Measurements from ENCODE around the gene COL19A1.

The COL19A1 gene

DNA sequence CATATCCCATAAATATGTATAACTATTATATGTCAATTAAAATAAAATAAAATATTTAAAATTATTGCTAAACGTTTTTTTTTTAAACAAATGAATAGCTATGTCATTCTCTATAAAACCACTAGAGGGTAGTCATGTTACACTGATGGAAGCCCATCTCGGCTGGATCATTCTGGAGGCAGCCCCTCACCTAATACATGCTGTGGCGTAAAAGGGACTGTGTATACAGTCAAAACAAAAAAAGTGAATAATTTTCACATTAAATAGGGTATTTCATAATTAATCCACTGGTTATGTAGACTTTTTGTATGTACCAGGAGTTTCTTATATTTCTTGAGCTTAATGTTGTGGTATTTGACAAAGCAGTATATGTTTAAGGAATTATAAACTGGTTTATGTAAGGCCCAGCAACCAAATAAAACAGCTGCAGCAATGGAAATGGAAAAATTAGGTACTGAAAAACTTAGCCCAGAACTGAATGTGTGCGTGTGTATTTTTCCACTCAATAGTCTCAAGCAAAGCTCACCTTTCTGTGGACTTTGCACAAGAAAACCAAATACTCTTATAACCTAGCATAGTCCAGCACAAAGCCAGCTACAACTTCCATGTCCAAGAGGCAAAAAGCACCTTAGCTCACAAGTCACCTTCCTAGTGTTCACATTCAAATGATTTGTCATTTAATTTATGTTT is 354.8 kb downstream of the COL19A1 start:
- Mint-ChIP-seq H3K4me1 (ENCODE audit: low read depth) (no peaks in the 10 kb centered on the region), H3K9me3 (ENCODE audit: low read depth) (no peaks in the 10 kb centered on the region), H3K36me3 (no peaks in the 10 kb centered on the region), H3K4me3 (no peak overlapping the region), H3K27me3 (peaks cover 5% of the 10 kb centered on the region), H3K27ac (no peak overlapping the region)

GRCh38 chr6:70221715-70222438 is 355.5 kb downstream of the COL19A1 start:
- peaks cover 5% of the 10 kb centered on the region for H3K27me3 Mint-ChIP-seq
- H3K36me3 Mint-ChIP-seq = no peaks in the 10 kb centered on the region
- H3K4me3 Mint-ChIP-seq = no peak overlapping the region
- no peaks in the 10 kb centered on the region for H3K4me1 Mint-ChIP-seq (ENCODE audit: low read depth)
- H3K9me3 Mint-ChIP-seq (ENCODE audit: low read depth) = no peaks in the 10 kb centered on the region
- no peak overlapping the region for H3K27ac Mint-ChIP-seq

DNA sequence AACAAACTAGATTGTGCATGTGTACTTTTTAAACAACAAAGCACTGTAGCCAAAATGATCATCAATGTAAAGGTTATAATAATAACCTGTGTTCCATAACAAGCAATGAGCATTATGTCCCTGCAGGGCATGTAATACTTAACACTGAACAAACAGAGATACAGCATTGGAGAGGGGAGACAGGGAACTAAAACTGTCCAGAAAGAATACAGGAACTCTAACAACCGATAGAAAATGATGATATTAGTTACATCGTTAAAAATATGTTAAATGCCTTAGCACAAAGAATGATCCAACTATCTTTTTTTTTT is 356.0 kb downstream of the COL19A1 start:
- Mint-ChIP-seq H3K4me1 (ENCODE audit: low read depth) (no peaks in the 10 kb centered on the region), H3K36me3 (no peaks in the 10 kb centered on the region), H3K27ac (no peak overlapping the region), H3K27me3 (peaks cover 5% of the 10 kb centered on the region), H3K9me3 (ENCODE audit: low read depth) (no peaks in the 10 kb centered on the region), H3K4me3 (no peak overlapping the region)

GRCh38 chr6:70225055-70225454 is 358.7 kb downstream of the COL19A1 start:
- no peak overlapping the region for H3K27ac Mint-ChIP-seq
- H3K4me1 Mint-ChIP-seq (ENCODE audit: low read depth) = no peaks in the 10 kb centered on the region
- no peaks in the 10 kb centered on the region for H3K9me3 Mint-ChIP-seq (ENCODE audit: low read depth)
- peaks cover 3% of the 10 kb centered on the region for H3K27me3 Mint-ChIP-seq
- no peaks in the 10 kb centered on the region for H3K36me3 Mint-ChIP-seq
- no peak overlapping the region for H3K4me3 Mint-ChIP-seq

- H3K27ac Mint-ChIP-seq = no peak overlapping the region
- H3K4me1 Mint-ChIP-seq (ENCODE audit: low read depth) = no peaks in the 10 kb centered on the region
- no peaks in the 10 kb centered on the region for H3K36me3 Mint-ChIP-seq
Observed at GRCh38 chr6:70231311-70231710, 365.0 kb downstream of the COL19A1 start.

DNA sequence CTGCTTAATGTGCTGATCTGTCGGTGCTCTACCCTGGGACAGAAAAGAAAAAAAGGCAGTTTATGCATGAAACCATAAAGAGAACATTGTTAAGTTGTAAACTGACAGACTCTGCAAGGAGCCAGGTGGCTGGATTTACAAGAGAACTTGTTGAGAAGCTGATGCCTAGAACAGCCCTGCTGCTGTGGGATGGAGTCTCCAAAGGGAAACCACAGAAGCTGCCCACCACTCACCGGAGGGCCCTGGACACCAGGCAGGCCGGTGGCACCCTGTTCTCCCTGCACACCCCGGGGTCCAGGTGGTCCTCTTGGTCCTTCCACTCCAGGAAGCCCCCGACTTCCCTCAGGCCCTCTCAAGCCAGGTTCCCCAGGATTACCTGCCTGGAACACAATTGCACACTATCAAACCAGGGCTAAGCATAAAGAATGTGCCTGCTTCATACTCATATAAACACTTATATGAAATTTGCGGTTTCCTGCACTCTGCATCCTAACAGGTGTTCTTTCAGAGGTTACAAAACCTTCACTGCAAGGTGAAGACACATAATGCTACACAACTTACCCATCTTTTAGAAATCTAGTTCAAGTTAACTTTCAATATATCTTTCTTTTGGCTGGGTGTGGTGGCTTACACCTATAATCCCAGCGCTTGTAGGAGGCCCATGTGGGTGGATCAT is 368.3 kb downstream of the COL19A1 start:
- no peaks in the 10 kb centered on the region for H3K36me3 Mint-ChIP-seq
- peaks cover 10% of the 10 kb centered on the region for H3K27me3 Mint-ChIP-seq
- no peaks in the 10 kb centered on the region for H3K9me3 Mint-ChIP-seq (ENCODE audit: low read depth)
- no peaks in the 10 kb centered on the region for H3K4me1 Mint-ChIP-seq (ENCODE audit: low read depth)
- H3K4me3 Mint-ChIP-seq = no peak overlapping the region
- no peak overlapping the region for H3K27ac Mint-ChIP-seq

More at GRCh38 chr6:70231311-70231710, 365.0 kb downstream of the COL19A1 start:
- Mint-ChIP-seq H3K4me3 (no peak overlapping the region), H3K9me3 (ENCODE audit: low read depth) (no peaks in the 10 kb centered on the region), H3K27me3 (no peaks in the 10 kb centered on the region)

DNA sequence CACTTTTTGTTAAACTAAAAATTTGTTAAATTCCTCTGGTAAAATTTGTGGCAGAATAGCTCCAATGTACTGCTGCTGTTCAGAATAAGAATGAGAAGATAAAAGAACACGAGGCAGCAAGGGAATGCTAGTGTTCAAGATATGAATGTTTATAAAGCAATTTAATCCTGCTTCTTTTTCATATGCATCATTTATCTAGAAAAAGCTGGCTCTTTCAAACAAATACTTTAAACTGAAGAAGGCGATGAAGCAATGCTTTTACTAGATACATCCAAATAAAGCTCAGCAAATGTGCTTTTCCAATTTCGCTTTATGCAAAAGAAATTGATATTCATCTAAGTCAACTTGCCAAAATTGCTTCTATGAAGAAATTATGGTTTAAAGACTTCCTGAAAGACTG is 370.0 kb downstream of the COL19A1 start:
- no peak overlapping the region for H3K27ac Mint-ChIP-seq
- H3K4me3 Mint-ChIP-seq = no peak overlapping the region
- no peaks in the 10 kb centered on the region for H3K4me1 Mint-ChIP-seq (ENCODE audit: low read depth)
- peaks cover 10% of the 10 kb centered on the region for H3K27me3 Mint-ChIP-seq
- H3K36me3 Mint-ChIP-seq = no peaks in the 10 kb centered on the region
- H3K9me3 Mint-ChIP-seq (ENCODE audit: low read depth) = no peaks in the 10 kb centered on the region

- Mint-ChIP-seq H3K4me1 (ENCODE audit: low read depth) (no peaks in the 10 kb centered on the region), H3K36me3 (no peaks in the 10 kb centered on the region), H3K27ac (no peak overlapping the region), H3K9me3 (ENCODE audit: low read depth) (no peaks in the 10 kb centered on the region), H3K27me3 (peaks cover 12% of the 10 kb centered on the region), H3K4me3 (no peak overlapping the region)
Observed at GRCh38 chr6:70241031-70241430, 374.7 kb downstream of the COL19A1 start.

DNA sequence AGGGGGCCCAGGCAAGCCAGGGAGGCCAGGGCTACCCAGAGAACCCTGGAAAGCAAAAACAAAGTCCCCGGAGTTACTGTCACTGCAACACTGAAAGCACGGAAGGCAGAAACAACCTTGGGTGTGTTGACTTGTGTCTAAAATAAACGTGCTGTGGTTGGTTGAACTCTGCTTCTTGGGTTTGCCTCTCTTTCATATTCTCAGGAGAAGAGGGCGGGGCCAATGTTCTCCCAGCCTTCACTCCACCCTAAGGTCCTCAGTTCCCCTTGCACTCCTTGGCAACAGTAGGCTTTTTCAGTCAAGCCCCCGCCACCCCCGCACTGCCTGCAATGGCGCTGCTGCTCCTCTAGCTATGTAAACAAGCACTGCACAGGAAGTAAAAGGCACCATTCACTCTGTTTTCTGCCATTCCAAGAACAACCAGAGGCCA is 375.6 kb downstream of the COL19A1 start:
- H3K27ac Mint-ChIP-seq = no peak overlapping the region
- H3K4me3 Mint-ChIP-seq = no peak overlapping the region
- H3K36me3 Mint-ChIP-seq = no peaks in the 10 kb centered on the region
- no peaks in the 10 kb centered on the region for H3K4me1 Mint-ChIP-seq (ENCODE audit: low read depth)
- no peaks in the 10 kb centered on the region for H3K9me3 Mint-ChIP-seq (ENCODE audit: low read depth)
- peaks cover 10% of the 10 kb centered on the region for H3K27me3 Mint-ChIP-seq

DNA sequence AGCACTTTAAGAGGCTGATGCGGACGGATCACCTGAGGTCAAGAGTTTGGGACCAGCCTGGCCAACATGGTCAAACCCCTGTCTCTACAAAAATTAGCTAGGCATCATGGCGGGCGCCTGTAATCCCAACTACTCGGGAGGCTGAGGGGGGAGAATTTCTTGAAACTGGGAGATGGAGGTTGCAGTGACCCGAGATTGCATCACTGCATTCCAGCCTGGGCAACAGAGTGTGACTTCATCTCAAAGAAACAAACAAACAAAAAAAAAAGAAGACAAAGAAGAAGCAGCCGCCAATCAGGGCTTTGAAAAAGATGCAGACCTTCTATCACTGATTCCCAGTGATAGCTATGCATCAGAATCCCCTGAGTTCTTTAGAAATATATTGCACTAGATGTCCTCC is 379.8 kb downstream of the COL19A1 start:
- no peaks in the 10 kb centered on the region for H3K4me1 Mint-ChIP-seq (ENCODE audit: low read depth)
- no peaks in the 10 kb centered on the region for H3K9me3 Mint-ChIP-seq (ENCODE audit: low read depth)
- H3K27me3 Mint-ChIP-seq = peaks cover 4% of the 10 kb centered on the region
- no peak overlapping the region for H3K27ac Mint-ChIP-seq
- no peak overlapping the region for H3K4me3 Mint-ChIP-seq
- no peaks in the 10 kb centered on the region for H3K36me3 Mint-ChIP-seq

DNA sequence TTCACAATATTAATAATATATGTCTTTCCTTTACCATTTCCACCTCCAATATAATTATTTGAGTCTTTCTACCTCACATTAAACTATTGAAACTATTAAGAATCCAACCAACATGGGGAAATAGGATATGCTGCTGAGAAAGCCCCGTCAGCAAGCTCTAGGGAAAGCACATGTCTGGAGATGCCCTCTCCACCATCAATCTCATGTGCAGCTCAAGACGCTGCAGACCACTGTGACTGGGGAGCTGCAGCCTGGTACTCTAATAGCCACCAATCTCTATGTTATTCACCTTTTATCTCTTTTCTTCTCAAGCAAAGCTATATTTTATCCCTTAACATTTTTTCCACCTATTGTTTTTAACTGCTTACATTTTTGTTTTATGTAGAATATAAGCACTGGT is 386.2 kb downstream of the COL19A1 start:
- Mint-ChIP-seq H3K9me3 (ENCODE audit: low read depth) (no peaks in the 10 kb centered on the region), H3K4me1 (ENCODE audit: low read depth) (no peaks in the 10 kb centered on the region), H3K36me3 (no peaks in the 10 kb centered on the region)

DNA sequence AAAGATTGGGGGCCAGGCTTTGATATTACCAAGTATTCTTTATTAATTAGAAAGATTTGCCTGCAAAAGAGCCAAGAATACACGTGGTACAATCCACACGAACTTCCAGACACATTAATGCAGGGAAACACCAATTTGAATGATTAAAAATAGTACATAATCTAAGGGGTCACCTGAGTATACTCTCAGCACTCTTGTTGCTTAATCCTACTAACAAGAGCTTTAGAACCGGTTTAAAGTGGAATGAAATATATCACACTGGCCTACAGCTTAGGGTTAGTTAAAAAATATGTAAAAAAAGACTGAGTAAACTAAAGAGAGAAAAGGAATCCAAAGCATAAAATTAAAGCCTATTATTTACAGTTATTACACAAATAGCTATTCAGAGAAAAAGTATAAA is 387.6 kb downstream of the COL19A1 start:
- Mint-ChIP-seq H3K4me3 (no peak overlapping the region), H3K9me3 (ENCODE audit: low read depth) (no peaks in the 10 kb centered on the region), H3K27me3 (peaks cover 2% of the 10 kb centered on the region), H3K27ac (no peak overlapping the region), H3K36me3 (no peaks in the 10 kb centered on the region), H3K4me1 (ENCODE audit: low read depth) (no peaks in the 10 kb centered on the region)

More for the DNA sequence above, 386.2 kb downstream of the COL19A1 start:
- no peak overlapping the region for H3K4me3 Mint-ChIP-seq
- no peak overlapping the region for H3K27ac Mint-ChIP-seq
- peaks cover 4% of the 10 kb centered on the region for H3K27me3 Mint-ChIP-seq

- no peak overlapping the region for H3K27ac Mint-ChIP-seq
- H3K36me3 Mint-ChIP-seq = no peaks in the 10 kb centered on the region
- no peaks in the 10 kb centered on the region for H3K4me1 Mint-ChIP-seq (ENCODE audit: low read depth)
- H3K27me3 Mint-ChIP-seq = peaks cover 1% of the 10 kb centered on the region
- no peak overlapping the region for H3K4me3 Mint-ChIP-seq
- H3K9me3 Mint-ChIP-seq (ENCODE audit: low read depth) = no peaks in the 10 kb centered on the region
Observed at GRCh38 chr6:70254784-70255183, 388.4 kb downstream of the COL19A1 start.

DNA sequence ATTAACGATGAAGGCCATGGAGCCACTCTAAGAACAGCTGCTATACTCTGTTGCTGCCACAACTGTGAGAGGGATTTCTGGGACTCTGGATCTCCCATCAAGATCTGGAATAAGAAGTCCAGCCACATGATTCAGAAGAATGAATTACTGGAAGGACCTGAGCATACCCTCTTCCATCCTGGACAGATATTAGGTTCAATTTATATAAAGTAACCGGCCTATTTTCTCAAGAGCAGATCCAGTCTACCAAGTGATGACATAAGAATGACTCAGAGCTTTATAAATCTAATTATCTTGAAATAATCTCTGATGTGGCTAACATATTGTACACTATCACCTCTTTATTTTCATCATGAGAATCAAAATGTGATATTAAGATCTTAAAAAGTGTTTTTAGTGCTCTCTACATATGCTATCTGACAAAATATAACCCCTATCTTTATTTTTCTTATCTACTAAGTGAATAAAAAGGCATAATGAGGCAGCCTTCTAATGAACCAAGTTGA is 391.5 kb downstream of the COL19A1 start:
- Mint-ChIP-seq H3K9me3 (ENCODE audit: low read depth) (no peaks in the 10 kb centered on the region), H3K4me1 (ENCODE audit: low read depth) (no peaks in the 10 kb centered on the region), H3K27ac (no peak overlapping the region), H3K36me3 (no peaks in the 10 kb centered on the region), H3K4me3 (no peak overlapping the region), H3K27me3 (peaks cover 1% of the 10 kb centered on the region)

GRCh38 chr6:70258483-70258882 is 392.1 kb downstream of the COL19A1 start:
- Mint-ChIP-seq H3K4me3 (no peak overlapping the region), H3K27ac (no peak overlapping the region), H3K4me1 (ENCODE audit: low read depth) (no peaks in the 10 kb centered on the region), H3K36me3 (no peaks in the 10 kb centered on the region), H3K27me3 (peaks cover 1% of the 10 kb centered on the region), H3K9me3 (ENCODE audit: low read depth) (no peaks in the 10 kb centered on the region)

All from activated naive CD8-positive, alpha-beta T cell (primary cell).